Common myeloid progenitor, CD34-positive (primary cell): ENCODE data around the gene GPR107.

Experiments used
- CTCF ChIA-PET: fragments of 350-600 bp; sonication (Branson Sonifier 250); formaldehyde crosslinking; loops from one replicate; lab custom pipeline; 2021; ENCODE audit warnings: antibody characterized with exemption; lab: Charles Lee
- POLR2A ChIA-PET: fragments of 350-600 bp; sonication (Branson Sonifier 250); formaldehyde crosslinking; loops from one replicate; lab custom pipeline; 2021; ENCODE audit warnings: antibody characterized with exemption; lab: Charles Lee
- DNase-seq, 3 donors: peaks; one replicate each; pipeline versions ENCODE4 v3.0.0 to v3.0.0-alpha.2; 2013
- H3K27ac ChIP-seq, 2 experiments: 1 replicate in 1 of 2; 2 replicates in 1 of 2; pipeline ENCODE4 v1.7.0; 2013; ENCODE audit warnings: inconsistent platforms in 2 of 2, low read length in 2 of 2, mild to moderate bottlenecking in 2 of 2, low read depth in 1 of 2, moderate library complexity in 1 of 2; ENCODE audit not compliant: severe bottlenecking in 2 of 2, insufficient read depth in 1 of 2, poor library complexity in 1 of 2
- H3K27me3 ChIP-seq, 5 experiments: replicated peaks in 2 of 5; 1 replicate in 3 of 5; 2 replicates in 2 of 5; pipeline versions ENCODE4 v1.6.1 to v1.7.0; 2013; ENCODE audit warnings: low read length in 4 of 5, mild to moderate bottlenecking in 2 of 5, moderate library complexity in 2 of 5, inconsistent platforms in 1 of 5; ENCODE audit not compliant: insufficient read depth in 5 of 5, control insufficient read depth in 4 of 5
- H3K36me3 ChIP-seq, 4 experiments: 1 replicate in 2 of 4; 2 replicates in 2 of 4; pipeline versions ENCODE4 v1.6.1 to v1.7.0; 2013; ENCODE audit warnings: low read length in 3 of 4, control low read depth in 1 of 4, mild to moderate bottlenecking in 1 of 4; ENCODE audit not compliant: control insufficient read depth in 4 of 4, insufficient read depth in 4 of 4
- H3K4me1 ChIP-seq, 4 experiments: 1 replicate in 3 of 4; 2 replicates in 1 of 4; pipeline versions ENCODE4 v1.6.1 to v1.7.1; 2013; ENCODE audit warnings: low read length in 3 of 4, mild to moderate bottlenecking in 3 of 4, control low read depth in 1 of 4, inconsistent platforms in 1 of 4, moderate library complexity in 1 of 4; ENCODE audit not compliant: control insufficient read depth in 4 of 4, insufficient read depth in 4 of 4; ENCODE audit errors: control extremely low read depth in 1 of 4
- H3K4me3 ChIP-seq, 7 experiments: 1 replicate in 4 of 7; 2 replicates in 3 of 7; pipeline versions ENCODE4 v1.5.1 to v1.7.0; 2013; ENCODE audit warnings: mild to moderate bottlenecking in 7 of 7, low read length in 6 of 7, moderate library complexity in 6 of 7, inconsistent platforms in 2 of 7, low read depth in 2 of 7, control low read depth in 1 of 7; ENCODE audit not compliant: insufficient read depth in 4 of 7, control insufficient read depth in 1 of 7; ENCODE audit errors: extremely low read depth in 1 of 7
- H3K9me3 ChIP-seq, 5 experiments: 1 replicate in 4 of 5; 2 replicates in 1 of 5; pipeline versions ENCODE4 v1.6.1 to v1.7.1; 2013; ENCODE audit warnings: low read length in 4 of 5, mild to moderate bottlenecking in 2 of 5, inconsistent platforms in 1 of 5, low read depth in 1 of 5, moderate library complexity in 1 of 5; ENCODE audit not compliant: control insufficient read depth in 4 of 5, insufficient read depth in 2 of 5; ENCODE audit errors: control extremely low read depth in 1 of 5
- WGBS: methylation state at CpG from one replicate; pipeline ENCODE4 v1.1.5; 2013; ENCODE audit not compliant: insufficient coverage; 5-methylcytosine and 5-hydroxymethylcytosine counted together

GPR107 gene

DNA sequence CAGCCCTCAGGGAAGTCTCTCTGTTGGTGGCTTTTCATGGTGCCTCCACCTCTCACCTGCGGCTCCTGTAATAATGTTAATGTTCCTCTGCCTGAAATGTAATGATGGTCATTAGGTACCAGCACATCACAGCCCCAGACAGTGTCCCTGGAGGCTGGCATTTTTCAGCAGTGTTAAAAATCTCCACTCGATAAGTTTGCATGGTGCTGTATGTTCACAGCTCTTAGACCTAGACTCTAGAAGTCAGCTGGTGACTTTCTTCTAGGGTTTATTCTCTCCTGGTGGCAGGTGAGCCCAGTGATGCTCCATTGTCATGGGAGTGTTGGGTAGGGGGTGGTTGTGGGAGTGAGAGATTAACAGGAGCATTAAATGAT lies 53.1 kb downstream of the GPR107 start:
- Histone ChIP-seq H3K27ac (no peak overlapping the region), H3K36me3 (peaks cover 20 to 81% (median 52%) of the 10 kb centered on the region in 4 experiments), H3K9me3 (no peaks in the 10 kb centered on the region), H3K4me3 (no peak overlapping the region), H3K27me3 (no peaks in the 10 kb centered on the region), H3K4me1 (peaks cover 2 to 11% (median 5%) of the 10 kb centered on the region in 4 experiments)
- no peak for DNase-seq
- CTCF ChIA-PET = interaction anchor here (0.8 to 7.7 kb wide), 23 partner anchors 9 to 752 kb away, joined by 3 to 61 read pairs (median 4); no protein-coding TSS in a partner anchor
- WGBS = 100% methylated on average over 1 of the region's 2 CpGs
- POLR2A ChIA-PET = interaction anchor here (0.7 kb wide), 1 partner anchor 110 kb away, joined by 3 read pairs; no protein-coding TSS in a partner anchor

DNA sequence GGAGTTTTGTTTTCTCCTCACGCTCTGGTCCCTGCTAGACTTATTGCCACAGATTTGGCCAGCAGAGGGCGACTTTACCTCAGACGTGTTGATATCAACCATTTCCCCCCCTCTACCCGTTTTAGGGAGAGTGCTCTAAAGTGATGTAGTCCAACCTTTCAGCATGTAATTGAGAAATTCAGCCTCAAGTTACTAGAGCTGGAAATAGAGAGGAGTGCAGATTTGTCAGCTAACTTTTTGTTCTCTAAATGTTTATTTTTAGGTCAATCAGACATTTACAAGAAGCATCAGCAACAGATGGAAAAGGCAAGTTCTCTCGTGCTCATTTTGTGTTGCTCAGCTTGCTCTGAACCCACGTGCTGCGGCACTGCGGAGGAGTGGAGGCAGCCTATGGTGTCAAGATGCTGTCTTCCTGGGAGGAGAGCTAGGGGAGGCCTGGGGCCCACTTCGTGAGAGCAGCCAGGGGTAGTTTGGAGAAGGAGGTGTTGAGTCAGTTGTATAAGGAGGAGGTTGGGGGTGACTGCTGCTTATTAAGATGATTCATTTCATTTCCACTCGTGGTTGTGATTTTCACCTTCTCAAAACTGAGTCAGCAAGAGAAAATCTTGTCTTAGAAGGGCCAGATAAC lies 53.6 kb downstream of the GPR107 start:
- CTCF ChIA-PET = interaction anchor here (0.6 to 7.7 kb wide), 27 partner anchors 9 to 751 kb away, joined by 3 to 61 read pairs (median 3); no protein-coding TSS in a partner anchor
- Histone ChIP-seq H3K27ac (no peak overlapping the region), H3K4me1 (peaks cover 2 to 11% (median 5%) of the 10 kb centered on the region in 4 experiments), H3K36me3 (peaks cover 20 to 80% (median 52%) of the 10 kb centered on the region in 4 experiments), H3K9me3 (no peaks in the 10 kb centered on the region), H3K4me3 (no peak overlapping the region), H3K27me3 (no peaks in the 10 kb centered on the region)
- POLR2A ChIA-PET = interaction anchor here (0.7 kb wide), 1 partner anchor 111 kb away, joined by 3 read pairs; no protein-coding TSS in a partner anchor
- 88% methylated on average over 4 of the region's 10 CpGs for WGBS
- DNase-seq = peak; percentile 81 to 89 (median 83)

DNA sequence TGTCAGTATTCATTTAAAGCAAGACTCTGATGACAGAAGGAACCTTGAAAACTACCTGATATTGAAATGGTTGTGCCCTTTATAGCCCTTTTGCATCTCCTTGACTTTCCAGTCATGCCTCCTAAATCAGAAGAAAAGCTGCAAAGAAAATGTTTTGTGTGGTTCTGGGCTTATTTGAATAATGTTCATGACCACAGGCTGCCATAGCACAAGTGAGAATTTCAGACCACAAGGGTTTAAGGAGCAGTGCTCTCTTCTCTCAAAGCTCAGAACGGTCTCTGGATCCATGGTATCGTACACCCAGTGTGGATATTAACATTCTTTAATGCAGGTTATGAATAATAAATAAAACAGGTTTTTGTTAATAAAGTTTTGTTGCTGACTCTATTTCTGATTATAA lies 54.2 kb downstream of the GPR107 start:
- ChIA-PET CTCF (interaction anchor here (0.6 to 7.7 kb wide), 19 partner anchors 9 to 245 kb away, joined by 3 to 61 read pairs (median 4); no protein-coding TSS in a partner anchor), POLR2A (interaction anchor here (0.6 kb wide), 1 partner anchor 115 kb away, joined by 8 read pairs; no protein-coding TSS in a partner anchor)
- H3K4me3 ChIP-seq = no peak overlapping the region
- H3K36me3 ChIP-seq = peaks cover 18 to 75% (median 48%) of the 10 kb centered on the region in 4 experiments
- no peaks in the 10 kb centered on the region for H3K27me3 ChIP-seq
- no CpG with 5 or more reads among the region's 2 CpGs for WGBS
- peaks cover 2 to 11% (median 5%) of the 10 kb centered on the region in 4 experiments for H3K4me1 ChIP-seq
- H3K9me3 ChIP-seq = no peaks in the 10 kb centered on the region
- H3K27ac ChIP-seq = no peak overlapping the region
- DNase-seq = no peak

DNA sequence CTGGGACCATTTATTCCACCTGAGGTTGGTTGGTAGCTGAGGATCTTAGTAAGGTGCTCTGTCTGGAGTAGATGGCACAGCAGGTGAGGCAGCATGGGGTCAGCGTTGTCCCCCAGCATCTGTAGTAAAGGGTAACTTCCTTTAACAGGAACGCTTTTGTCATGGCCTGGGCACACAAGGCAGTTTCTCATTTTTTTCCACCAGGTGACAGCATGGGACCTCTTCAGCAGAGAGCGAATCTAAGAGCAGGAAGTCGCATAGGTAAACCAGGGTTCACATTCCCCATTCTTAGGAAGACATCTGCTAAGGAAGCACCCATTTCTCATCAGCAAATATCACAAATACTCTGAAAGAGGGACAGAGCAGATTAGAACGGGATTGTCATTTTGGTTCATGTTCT lies 56.5 kb downstream of the GPR107 start:
- no peaks in the 10 kb centered on the region for H3K4me1 ChIP-seq
- no peaks in the 10 kb centered on the region for H3K27me3 ChIP-seq
- WGBS = 100% methylated on average over 4 of the region's 5 CpGs
- H3K4me3 ChIP-seq = no peak overlapping the region
- H3K36me3 ChIP-seq = peaks cover 14 to 59% (median 36%) of the 10 kb centered on the region in 4 experiments
- ChIA-PET POLR2A (no interaction called here), CTCF (interaction anchor here (1.1 to 7.7 kb wide), 2 partner anchors 9 to 127 kb away, joined by 3 to 61 read pairs; no protein-coding TSS in a partner anchor)
- H3K9me3 ChIP-seq = no peaks in the 10 kb centered on the region
- no peak overlapping the region for H3K27ac ChIP-seq
- DNase-seq = no peak

DNA sequence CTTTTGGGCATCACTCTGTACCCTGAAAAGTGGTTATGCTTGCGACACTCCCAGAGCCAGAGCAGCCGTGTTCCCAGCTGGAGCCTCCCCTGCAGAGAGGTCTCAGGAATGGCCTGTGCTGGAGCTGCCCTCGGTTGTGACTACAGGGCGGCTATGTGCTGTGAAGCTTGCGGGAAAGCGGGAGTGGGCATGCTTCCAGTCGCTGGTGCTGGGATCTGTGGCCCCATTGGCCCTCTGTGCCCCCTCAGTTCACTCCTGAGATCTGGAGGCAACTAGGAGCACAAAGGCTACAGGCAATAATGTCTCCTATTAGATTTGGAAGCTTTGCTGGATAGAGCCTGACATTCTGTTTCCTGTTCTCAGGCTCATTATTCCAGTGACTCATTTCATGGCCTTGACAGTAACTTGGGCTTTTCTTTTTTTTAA lies 56.9 kb downstream of the GPR107 start:
- H3K4me1 ChIP-seq = no peaks in the 10 kb centered on the region
- H3K36me3 ChIP-seq = peaks cover 12 to 55% (median 34%) of the 10 kb centered on the region in 4 experiments
- no peaks in the 10 kb centered on the region for H3K9me3 ChIP-seq
- POLR2A ChIA-PET = no interaction called here
- CTCF ChIA-PET = no interaction called here
- no peak overlapping the region for H3K4me3 ChIP-seq
- no peak for DNase-seq
- H3K27me3 ChIP-seq = no peaks in the 10 kb centered on the region
- no peak overlapping the region for H3K27ac ChIP-seq
- 99% methylated on average over 7 of the region's 7 CpGs for WGBS

DNA sequence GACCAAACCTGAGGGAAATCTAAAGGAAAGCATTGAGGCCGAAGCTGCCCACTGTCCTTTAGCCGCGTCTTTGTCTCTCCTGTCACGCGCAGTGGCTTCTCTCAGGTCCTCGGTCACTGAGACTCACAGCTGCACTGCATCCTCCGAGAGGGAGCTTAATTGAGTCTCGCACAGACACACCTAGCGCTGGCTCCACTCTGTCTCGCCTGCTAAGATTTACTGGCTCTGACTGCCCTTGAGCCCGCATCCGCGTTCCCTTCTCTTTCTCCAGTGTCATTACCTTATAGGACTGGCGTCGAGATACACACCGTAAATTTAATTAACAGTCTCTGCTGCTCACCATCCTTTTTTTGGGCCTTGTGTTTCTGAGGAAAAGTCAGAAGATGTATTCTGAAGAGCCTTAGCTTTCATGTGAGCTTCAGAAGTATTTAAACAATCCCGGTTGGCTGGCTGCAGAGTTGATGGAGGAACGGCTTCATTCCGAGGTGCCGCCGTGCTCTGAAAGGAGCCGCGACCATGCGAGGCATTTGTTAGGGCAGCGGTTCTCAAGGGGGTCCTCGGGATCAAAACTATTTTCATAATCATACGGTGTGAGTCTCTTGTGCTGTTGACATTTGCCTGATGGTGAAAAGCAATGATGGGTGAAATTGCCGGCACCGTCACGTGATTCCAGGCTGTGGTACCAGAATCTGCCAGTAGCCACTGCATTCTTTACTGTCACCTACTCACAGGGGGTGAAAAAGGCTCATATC lies 58.3 kb downstream of the GPR107 start:
- ChIA-PET CTCF (no interaction called here), POLR2A (no interaction called here)
- DNase-seq = no peak
- Histone ChIP-seq H3K9me3 (no peaks in the 10 kb centered on the region), H3K4me3 (no peak overlapping the region), H3K27me3 (no peaks in the 10 kb centered on the region), H3K36me3 (peaks cover 11 to 53% (median 34%) of the 10 kb centered on the region in 4 experiments), H3K4me1 (no peaks in the 10 kb centered on the region), H3K27ac (no peak overlapping the region)
- 95% methylated on average over 23 of the region's 30 CpGs for WGBS
